Activated T-helper 1 cell treated with Interleukin-2 at 50 U/mL for 16 hours (primary cell): Measurements from ENCODE around the gene SAE1.
"Not testable (repeated sequence)": the region's sequence is repeated elsewhere in the genome, so short reads cannot be mapped to it uniquely, and the experiment has no call there.

ENCODE experiments used
- DNase-seq: peaks from one replicate; pipeline ENCODE4 v3.0.0-alpha.2; 2020; ENCODE audit warnings: low read depth

The SAE1 gene

DNA sequence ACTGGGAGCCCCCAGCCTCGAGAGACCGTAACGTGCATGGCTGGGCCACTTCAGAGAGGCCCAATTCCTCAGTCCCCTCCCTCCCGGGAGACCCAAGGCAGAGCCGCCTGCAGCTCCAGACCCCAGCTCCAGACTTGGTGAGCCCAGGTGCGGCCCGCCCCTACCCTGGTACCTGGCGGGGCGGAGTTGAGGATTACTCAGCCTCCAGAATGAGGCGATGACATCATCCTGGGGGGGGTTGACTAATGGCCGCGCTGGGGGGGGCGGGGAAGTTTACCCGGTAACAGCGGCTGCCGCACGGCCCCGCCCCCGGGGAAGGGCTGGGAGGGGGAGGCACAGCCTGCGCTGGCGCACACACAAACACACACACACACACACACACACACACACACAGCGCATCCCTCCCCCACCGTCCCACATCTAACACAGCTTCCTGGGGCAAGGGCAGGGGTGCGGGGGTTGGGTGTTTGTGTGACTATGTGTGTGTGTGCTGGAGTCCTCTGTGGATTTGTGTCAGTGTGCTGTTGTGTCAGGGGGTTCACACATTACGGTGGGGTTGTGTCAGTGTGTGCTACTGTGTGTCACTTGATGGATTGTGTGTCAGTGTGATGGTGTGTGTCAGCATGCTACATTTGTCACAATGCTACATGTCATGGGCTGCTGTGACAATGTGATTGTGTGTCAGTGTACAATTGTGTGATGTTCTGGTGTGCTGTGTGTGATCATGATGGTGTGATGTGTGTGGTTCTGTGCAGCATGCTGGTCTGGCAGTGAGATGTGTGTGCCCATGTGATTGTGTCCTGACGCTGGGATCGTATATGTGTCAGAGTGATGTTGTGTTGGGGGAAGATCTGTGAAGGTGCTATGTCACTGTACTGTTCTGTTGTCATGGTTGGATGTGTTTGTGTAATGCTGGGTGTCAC lies 110.6 kb downstream of the SAE1 start:
- DNase-seq, result peak; percentile 79

- DNase-seq, result no peak
Observed at GRCh38 chr19:47241919-47242577, 111.4 kb downstream of the SAE1 start.

GRCh38 chr19:47243364-47243775 lies 112.7 kb downstream of the SAE1 start:
- no peak for DNase-seq

- DNase-seq, result peak; percentile 88
Observed at GRCh38 chr19:47243776-47244547, 113.3 kb downstream of the SAE1 start.

GRCh38 chr19:47247308-47247990 lies 116.8 kb downstream of the SAE1 start:
- DNase-seq, result peak; percentile 65

DNA sequence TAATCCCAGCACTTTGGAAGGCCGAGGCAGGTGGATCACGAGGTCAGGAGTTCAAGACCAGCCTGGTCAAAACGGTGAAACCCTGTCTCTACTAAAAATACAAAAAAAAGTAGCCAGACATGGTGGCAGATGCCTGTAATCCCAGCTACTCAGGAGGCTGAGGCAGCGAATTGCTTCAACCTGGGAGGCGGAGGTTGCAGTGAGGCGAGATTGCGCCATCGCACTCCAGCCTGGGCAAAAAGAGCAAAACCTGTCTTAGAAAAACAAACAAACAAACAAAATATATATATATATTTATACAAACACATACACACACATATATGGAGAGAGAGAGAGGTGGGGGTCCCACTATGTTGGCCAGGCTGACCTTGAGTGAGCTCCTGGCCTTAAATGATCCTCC lies 122.4 kb downstream of the SAE1 start:
- DNase-seq, result not testable (repeated sequence)

- DNase-seq, result no peak
Observed at GRCh38 chr19:47253467-47253881, 122.8 kb downstream of the SAE1 start.

DNA sequence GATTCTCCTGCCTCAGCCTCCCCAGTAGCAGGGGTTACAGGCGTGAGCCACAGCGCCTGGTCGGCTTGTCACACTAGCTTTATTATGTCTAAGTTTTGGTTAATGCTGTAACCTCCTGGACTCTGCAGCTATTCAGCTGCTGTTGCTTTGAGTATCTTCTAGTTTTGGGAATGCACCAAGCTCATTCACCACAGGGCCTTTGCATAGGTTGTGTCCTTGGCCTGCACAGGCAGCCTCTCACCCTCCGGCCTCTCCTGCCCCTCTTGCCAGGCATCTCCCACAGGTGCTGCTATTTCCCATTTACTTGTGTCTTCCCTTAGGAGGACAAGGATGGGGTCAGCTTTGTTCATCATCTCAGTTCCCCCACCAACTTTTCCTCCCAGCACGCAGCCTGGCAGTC lies 123.3 kb downstream of the SAE1 start:
- no peak for DNase-seq

DNA sequence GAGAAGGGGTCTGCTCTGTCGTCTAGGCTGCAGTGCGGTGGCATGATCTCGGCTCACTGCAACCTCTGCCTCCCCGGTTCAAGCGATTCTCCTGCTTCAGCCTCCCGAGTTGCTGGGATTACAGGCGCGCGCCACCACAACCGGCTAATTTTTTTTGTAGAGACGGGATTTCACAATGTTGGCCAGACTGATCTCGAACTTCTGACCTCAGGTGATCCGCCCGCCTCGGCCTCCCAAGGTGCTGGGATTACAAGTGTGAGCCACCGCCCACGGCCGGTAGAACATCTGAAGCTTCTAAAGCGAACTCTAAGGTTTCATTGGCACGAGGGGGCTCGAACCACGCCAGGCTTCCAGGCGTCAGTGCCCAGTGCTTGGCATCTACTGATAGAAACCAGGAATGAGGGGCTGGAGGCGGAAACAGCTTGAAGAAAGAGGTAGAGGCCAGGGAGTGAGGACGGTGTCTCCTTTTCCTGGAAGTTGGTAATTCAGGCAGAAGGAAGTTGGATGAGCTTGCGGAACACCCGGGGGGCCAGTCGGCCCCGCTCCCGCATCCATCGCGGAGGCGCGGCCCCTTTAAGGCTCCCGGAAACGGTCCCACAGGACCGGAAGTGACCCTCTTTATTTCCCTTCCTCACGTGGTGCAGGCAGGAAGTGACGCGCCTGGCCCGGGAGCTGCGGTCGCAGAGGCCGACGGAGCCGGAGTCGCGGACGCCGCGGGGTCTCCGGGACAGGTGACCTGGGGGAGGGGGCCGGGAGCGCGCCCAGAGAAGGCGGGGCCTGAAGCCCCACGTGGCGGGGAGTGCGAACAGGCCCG lies 125.5 kb downstream of the SAE1 start, which contains the start of gene CCDC9:
Gene CCDC9 (plus strand): TSS at position 647 of the 814 bp plus-strand sequence. CDS start 1,876 bp downstream, outside the sequence.
- peak; percentile 82 for DNase-seq

DNA sequence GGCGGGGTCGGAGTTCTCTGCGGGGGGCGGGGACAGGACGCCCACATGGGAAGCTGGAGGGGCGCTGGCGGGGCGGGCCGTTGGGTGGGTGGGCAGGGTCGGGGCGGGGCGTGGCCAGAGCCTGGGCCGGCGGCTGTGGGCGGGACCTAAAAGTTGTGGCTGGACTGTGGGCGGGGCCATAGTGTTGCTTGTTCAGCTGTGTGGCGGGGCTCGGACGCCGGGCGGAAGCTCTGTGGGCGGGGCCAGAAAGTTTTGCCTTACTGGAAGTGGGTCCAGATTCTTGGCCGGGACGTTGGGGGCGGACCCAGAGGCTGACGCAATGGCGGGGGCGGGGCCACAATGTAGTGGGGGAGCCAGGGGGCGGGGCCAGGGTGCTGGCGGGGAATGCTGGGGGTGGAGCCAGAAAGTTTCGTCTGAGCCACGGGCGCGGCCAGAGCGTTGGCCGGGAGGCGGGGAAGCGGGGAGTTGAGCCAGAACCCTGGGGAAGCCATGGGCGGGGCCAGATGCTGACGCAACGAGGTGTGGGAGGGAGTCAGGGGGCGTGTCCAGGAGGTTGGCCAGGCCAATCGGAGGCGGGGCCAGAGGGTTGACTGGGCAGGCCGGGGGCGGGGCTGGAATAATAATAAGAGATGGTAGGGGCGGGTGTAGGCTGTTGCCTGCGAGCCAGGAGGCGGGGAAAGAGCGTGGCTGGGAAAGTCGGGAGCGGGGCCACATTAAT lies 126.2 kb downstream of the SAE1 start:
- peak; percentile 95 for DNase-seq

GRCh38 chr19:47257411-47258169 lies 127.0 kb downstream of the SAE1 start:
- DNase-seq, result no peak

GRCh38 chr19:47258434-47258833 lies 127.8 kb downstream of the SAE1 start:
- no peak for DNase-seq

DNA sequence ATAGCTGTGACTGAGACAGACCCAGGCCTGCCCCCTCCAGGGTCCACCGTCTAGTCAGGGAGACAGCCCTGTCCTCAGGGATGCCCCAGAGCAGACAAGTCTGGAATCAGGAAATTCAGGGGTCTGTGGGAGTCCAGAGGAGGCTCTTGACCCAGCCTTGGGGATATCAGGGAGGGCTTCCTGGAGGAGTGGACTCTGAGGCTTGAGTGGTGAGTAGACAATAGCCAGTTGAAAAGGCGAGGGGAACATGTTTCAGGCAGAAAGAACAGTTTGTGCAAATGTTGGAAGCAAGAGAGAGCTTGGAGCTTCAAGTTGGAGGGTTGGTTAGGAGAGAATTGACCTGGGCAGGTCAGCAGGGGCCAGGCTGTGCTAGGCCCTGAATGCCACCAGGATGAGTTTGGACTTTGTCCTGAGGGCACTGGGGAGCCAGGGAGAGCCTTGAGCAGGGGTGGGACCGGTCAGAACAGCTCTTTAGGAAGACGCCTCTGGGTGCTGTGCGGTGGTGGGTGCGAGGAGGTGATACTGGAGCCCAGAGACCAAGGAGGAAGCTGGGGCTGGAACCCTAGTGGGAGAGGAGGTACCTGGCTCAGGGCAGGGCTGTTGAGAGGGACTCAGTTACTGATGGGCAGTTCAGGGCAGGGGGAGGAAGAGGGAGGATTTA lies 128.4 kb downstream of the SAE1 start:
- DNase-seq, result no peak
